DOHH2 (cell line): ENCODE data around the gene DCXR.

Source experiments
- EZH2phosphoT487 ChIP-seq: fragments of 200-600 bp; sonication (generic); IDR thresholded peaks from 2 replicates; pipeline ENCODE4 v1.6.1; 2017; ENCODE audit warnings: borderline replicate concordance, mild to moderate bottlenecking, antibody characterized with exemption, low read length, moderate library complexity, mixed read lengths
- TF ChIP-seq, protein P1 (sequence below): fragments of 200-600 bp; sonication (generic); IDR thresholded peaks from one replicate; pipeline ENCODE4 v1.5.1; 2014; ENCODE audit warnings: antibody characterized with exemption, mild to moderate bottlenecking, low read depth, low read length; ENCODE audit not compliant: poor library complexity, severe bottlenecking

DNA sequence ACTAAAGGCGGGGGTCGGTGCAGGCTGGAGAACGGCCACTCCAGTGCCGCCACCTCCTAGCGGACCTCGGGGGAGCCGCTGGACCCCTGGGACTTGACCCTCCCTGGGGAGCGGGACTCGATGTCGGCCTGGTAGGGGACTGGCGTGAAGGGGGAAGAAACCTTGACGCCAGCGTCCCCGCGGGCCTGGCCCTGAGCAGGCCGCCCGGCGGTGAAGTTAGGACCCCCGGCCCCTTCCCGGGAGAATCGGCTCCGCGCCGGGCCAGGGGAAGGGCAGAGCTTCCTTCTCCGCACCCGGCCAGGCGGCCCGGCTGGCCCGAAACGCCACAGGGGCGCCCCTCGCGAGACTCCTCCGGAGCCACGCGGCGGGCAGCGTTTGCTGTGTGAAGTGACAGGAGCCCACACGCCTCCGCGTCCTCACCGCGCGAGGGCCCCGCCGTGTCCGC is 27.7 kb upstream of the DCXR start:
- TF ChIP-seq, protein P1, sequence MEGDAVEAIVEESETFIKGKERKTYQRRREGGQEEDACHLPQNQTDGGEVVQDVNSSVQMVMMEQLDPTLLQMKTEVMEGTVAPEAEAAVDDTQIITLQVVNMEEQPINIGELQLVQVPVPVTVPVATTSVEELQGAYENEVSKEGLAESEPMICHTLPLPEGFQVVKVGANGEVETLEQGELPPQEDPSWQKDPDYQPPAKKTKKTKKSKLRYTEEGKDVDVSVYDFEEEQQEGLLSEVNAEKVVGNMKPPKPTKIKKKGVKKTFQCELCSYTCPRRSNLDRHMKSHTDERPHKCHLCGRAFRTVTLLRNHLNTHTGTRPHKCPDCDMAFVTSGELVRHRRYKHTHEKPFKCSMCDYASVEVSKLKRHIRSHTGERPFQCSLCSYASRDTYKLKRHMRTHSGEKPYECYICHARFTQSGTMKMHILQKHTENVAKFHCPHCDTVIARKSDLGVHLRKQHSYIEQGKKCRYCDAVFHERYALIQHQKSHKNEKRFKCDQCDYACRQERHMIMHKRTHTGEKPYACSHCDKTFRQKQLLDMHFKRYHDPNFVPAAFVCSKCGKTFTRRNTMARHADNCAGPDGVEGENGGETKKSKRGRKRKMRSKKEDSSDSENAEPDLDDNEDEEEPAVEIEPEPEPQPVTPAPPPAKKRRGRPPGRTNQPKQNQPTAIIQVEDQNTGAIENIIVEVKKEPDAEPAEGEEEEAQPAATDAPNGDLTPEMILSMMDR = no peak
- TF ChIP-seq EZH2phosphoT487 = no peak
